ENCODE measurements around the gene RNF141. TPM values are rescaled to one million over a fixed set of nuclear protein-coding genes. Genes with fewer than 3 reads are reported as not detected.

The RNF141 gene
- total and polyA plus RNA-seq, 7 donors: 13.1 to 30.3 (median 22.8) TPM

GRCh38 chr11:10544491-10545465, 3.8 kb upstream of the RNF141 start:
- 81 to 84% methylated on average over 7 of the region's 7 CpGs for whole genome bisulfite sequencing, 2 donors
- Histone ChIP-seq H3K4me3 (no peak overlapping the region), H3K27ac (no peak overlapping the region), H3K9me3 (no peaks in the 10 kb centered on the region), H3K27me3 (no peaks in the 10 kb centered on the region), H3K4me1 (peaks cover 0 to 9% (median 4%) of the 10 kb centered on the region in 4 donors), H3K36me3 (no peaks in the 10 kb centered on the region)
- no peak for DNase-seq
- TF ChIP-seq POLR2A (IDR thresholded peaks at IDR 0.05) (no peak), CTCF (IDR thresholded peaks at IDR 0.05) (no peak), EP300 (IDR thresholded peaks at IDR 0.05) (no peak), POLR2AphosphoS5 (IDR thresholded peaks at IDR 0.05) (no peak)
- intact Hi-C loops (cut with DNase I): loop anchor here (5.0 kb wide), 1 partner anchor 137 kb away; no protein-coding TSS in a partner anchor

GRCh38 chr11:10543782-10544181, 2.8 kb upstream of the RNF141 start:
- Histone ChIP-seq H3K4me3 (no peak overlapping the region), H3K4me1 (peaks cover 0 to 14% (median 5%) of the 10 kb centered on the region in 4 donors), H3K27me3 (no peaks in the 10 kb centered on the region), H3K36me3 (no peaks in the 10 kb centered on the region), H3K27ac (no peak overlapping the region), H3K9me3 (no peaks in the 10 kb centered on the region)
- TF ChIP-seq CTCF (IDR thresholded peaks at IDR 0.05) (no peak), POLR2AphosphoS5 (IDR thresholded peaks at IDR 0.05) (no peak), EP300 (IDR thresholded peaks at IDR 0.05) (no peak), POLR2A (IDR thresholded peaks at IDR 0.05) (no peak)
- WGBS, 2 donors: 97% methylated on average over 14 of the region's 14 CpGs
- intact Hi-C loops (cut with DNase I): loop anchor here (5.0 kb wide), 1 partner anchor 136 kb away; no protein-coding TSS in a partner anchor
- no peak for DNase-seq

GRCh38 chr11:10542776-10543175, 1.8 kb upstream of the RNF141 start:
- DNase-seq: no peak
- intact Hi-C loops (cut with DNase I): loop anchor here (5.0 kb wide), 1 partner anchor 135 kb away; no protein-coding TSS in a partner anchor
- no peaks in the 10 kb centered on the region for H3K36me3 ChIP-seq

GRCh38 chr11:10541561-10541930, 559 bp upstream of the RNF141 start:
- H3K27ac ChIP-seq: peak overlapping the region; percentile 81 to 91 (median 88)
- H3K4me1 ChIP-seq: peaks cover 0 to 14% (median 5%) of the 10 kb centered on the region in 4 donors
- no peaks in the 10 kb centered on the region for H3K9me3 ChIP-seq
- no peak for TF ChIP-seq POLR2A (IDR thresholded peaks at IDR 0.05)
- no peak for TF ChIP-seq EP300 (IDR thresholded peaks at IDR 0.05)
- no peak for TF ChIP-seq CTCF (IDR thresholded peaks at IDR 0.05)
- no peak for TF ChIP-seq POLR2AphosphoS5 (IDR thresholded peaks at IDR 0.05)
- H3K4me3 ChIP-seq: peak overlapping the region; percentile 64 to 93 (median 85)
- no peaks in the 10 kb centered on the region for H3K36me3 ChIP-seq
- 20 to 62% methylated on average over 5 of the region's 5 CpGs for WGBS, 2 donors
- H3K27me3 ChIP-seq: no peaks in the 10 kb centered on the region
- intact Hi-C loops (cut with DNase I): loop anchor here (2.0 to 5.0 kb wide), 2 partner anchors 134 to 193 kb away; no protein-coding TSS in a partner anchor
- no peak for DNase-seq

More at GRCh38 chr11:10542776-10543175, 1.8 kb upstream of the RNF141 start:
- no peak for TF ChIP-seq POLR2AphosphoS5 (IDR thresholded peaks at IDR 0.05)
- no peak for TF ChIP-seq CTCF (IDR thresholded peaks at IDR 0.05)
- TF ChIP-seq POLR2A (IDR thresholded peaks at IDR 0.05): no peak
- no peak for TF ChIP-seq EP300 (IDR thresholded peaks at IDR 0.05)
- H3K4me3 ChIP-seq: no peak overlapping the region
- no peak overlapping the region for H3K27ac ChIP-seq
- 92 to 95% methylated on average over 3 of the region's 3 CpGs for WGBS, 2 donors
- peaks cover 0 to 14% (median 5%) of the 10 kb centered on the region in 4 donors for H3K4me1 ChIP-seq
- H3K9me3 ChIP-seq: no peaks in the 10 kb centered on the region
- H3K27me3 ChIP-seq: no peaks in the 10 kb centered on the region

Data from sigmoid colon (tissue), 7 donors.